ENCODE data around the gene MRPL34.

The MRPL34 gene

GRCh38 chr19:17275441-17276175, 30.1 kb upstream of the MRPL34 start:
- Mint-ChIP-seq H3K4me1 (ENCODE audit: low read depth) (no peaks in the 10 kb centered on the region), H3K36me3 (ENCODE audit: low read depth) (peaks cover 65% of the 10 kb centered on the region), H3K9me3 (no peaks in the 10 kb centered on the region), H3K27me3 (no peaks in the 10 kb centered on the region), H3K4me3 (no peak overlapping the region), H3K27ac (no peak overlapping the region)
- no peak for DNase-seq

- Mint-ChIP-seq H3K9me3 (no peaks in the 10 kb centered on the region), H3K27ac (no peak overlapping the region), H3K4me1 (ENCODE audit: low read depth) (peaks cover 9% of the 10 kb centered on the region), H3K4me3 (no peak overlapping the region), H3K27me3 (peaks cover 8% of the 10 kb centered on the region), H3K36me3 (ENCODE audit: low read depth) (peaks cover 46% of the 10 kb centered on the region)
- DNase-seq, result no peak
Measured at GRCh38 chr19:17279436-17279835, 26.2 kb upstream of the MRPL34 start.

GRCh38 chr19:17281391-17282304, 24.0 kb upstream of the MRPL34 start, which contains the start of gene ANKLE1:
Gene ANKLE1, plus strand, starts transcription at chr19:17281901. Its CDS starts 20 bp downstream, at chr19:17281921.
- Mint-ChIP-seq H3K9me3 (no peaks in the 10 kb centered on the region), H3K27me3 (peaks cover 8% of the 10 kb centered on the region), H3K36me3 (ENCODE audit: low read depth) (peaks cover 28% of the 10 kb centered on the region), H3K27ac (peak within 1 kb of the TSS; percentile 64), H3K4me1 (ENCODE audit: low read depth) (peaks cover 9% of the 10 kb centered on the region), H3K4me3 (peak within 1 kb of the TSS; percentile 83)
- peak; percentile 71 for DNase-seq

GRCh38 chr19:17282488-17283125, 23.1 kb upstream of the MRPL34 start:
- Mint-ChIP-seq H3K27me3 (peaks cover 11% of the 10 kb centered on the region), H3K4me1 (ENCODE audit: low read depth) (peaks cover 9% of the 10 kb centered on the region), H3K27ac (peak overlapping the region; percentile 64), H3K9me3 (no peaks in the 10 kb centered on the region), H3K36me3 (ENCODE audit: low read depth) (peaks cover 20% of the 10 kb centered on the region), H3K4me3 (peak overlapping the region; percentile 83)
- DNase-seq, result peak; percentile 89

- Mint-ChIP-seq H3K36me3 (ENCODE audit: low read depth) (peaks cover 16% of the 10 kb centered on the region), H3K4me3 (no peak overlapping the region), H3K9me3 (no peaks in the 10 kb centered on the region), H3K27me3 (peaks cover 11% of the 10 kb centered on the region), H3K27ac (no peak overlapping the region), H3K4me1 (ENCODE audit: low read depth) (peaks cover 9% of the 10 kb centered on the region)
- no peak for DNase-seq
Measured at GRCh38 chr19:17283504-17283996, 22.1 kb upstream of the MRPL34 start.

- peaks cover 9% of the 10 kb centered on the region for H3K4me1 Mint-ChIP-seq (ENCODE audit: low read depth)
- H3K36me3 Mint-ChIP-seq (ENCODE audit: low read depth), result peaks cover 16% of the 10 kb centered on the region
- H3K27ac Mint-ChIP-seq, result no peak overlapping the region
- H3K4me3 Mint-ChIP-seq, result no peak overlapping the region
- no peak for DNase-seq
- no peaks in the 10 kb centered on the region for H3K9me3 Mint-ChIP-seq
- H3K27me3 Mint-ChIP-seq, result peaks cover 11% of the 10 kb centered on the region
Measured at GRCh38 chr19:17285415-17286135, 20.1 kb upstream of the MRPL34 start.

GRCh38 chr19:17286263-17286662, 19.4 kb upstream of the MRPL34 start:
- Mint-ChIP-seq H3K27me3 (peaks cover 9% of the 10 kb centered on the region), H3K27ac (no peak overlapping the region), H3K36me3 (ENCODE audit: low read depth) (peaks cover 16% of the 10 kb centered on the region), H3K4me1 (ENCODE audit: low read depth) (peaks cover 9% of the 10 kb centered on the region), H3K9me3 (no peaks in the 10 kb centered on the region), H3K4me3 (no peak overlapping the region)
- no peak for DNase-seq

- Mint-ChIP-seq H3K4me3 (no peak overlapping the region), H3K27ac (no peak overlapping the region), H3K27me3 (peaks cover 6% of the 10 kb centered on the region), H3K9me3 (no peaks in the 10 kb centered on the region), H3K4me1 (ENCODE audit: low read depth) (peaks cover 7% of the 10 kb centered on the region), H3K36me3 (ENCODE audit: low read depth) (peaks cover 16% of the 10 kb centered on the region)
- no peak for DNase-seq
Measured at GRCh38 chr19:17286752-17287151, 18.9 kb upstream of the MRPL34 start.

GRCh38 chr19:17289489-17289888, 16.2 kb upstream of the MRPL34 start:
- Mint-ChIP-seq H3K36me3 (ENCODE audit: low read depth) (peaks cover 11% of the 10 kb centered on the region), H3K27ac (no peak overlapping the region), H3K4me1 (ENCODE audit: low read depth) (peaks cover 8% of the 10 kb centered on the region), H3K4me3 (no peak overlapping the region), H3K27me3 (peaks cover 3% of the 10 kb centered on the region), H3K9me3 (no peaks in the 10 kb centered on the region)
- peak; percentile 68 for DNase-seq

GRCh38 chr19:17292301-17293074, 13.2 kb upstream of the MRPL34 start:
- peaks cover 14% of the 10 kb centered on the region for H3K4me1 Mint-ChIP-seq (ENCODE audit: low read depth)
- H3K27ac Mint-ChIP-seq, result peak overlapping the region; percentile 90
- H3K9me3 Mint-ChIP-seq, result no peaks in the 10 kb centered on the region
- peak overlapping the region; percentile 88 for H3K4me3 Mint-ChIP-seq
- H3K27me3 Mint-ChIP-seq, result peaks cover 2% of the 10 kb centered on the region
- H3K36me3 Mint-ChIP-seq (ENCODE audit: low read depth), result peaks cover 14% of the 10 kb centered on the region
- peak; percentile 93 for DNase-seq

GRCh38 chr19:17293605-17294004, 12.1 kb upstream of the MRPL34 start:
- H3K4me3 Mint-ChIP-seq, result peak overlapping the region; percentile 8
- peaks cover 14% of the 10 kb centered on the region for H3K4me1 Mint-ChIP-seq (ENCODE audit: low read depth)
- H3K27me3 Mint-ChIP-seq, result no peaks in the 10 kb centered on the region
- peaks cover 20% of the 10 kb centered on the region for H3K36me3 Mint-ChIP-seq (ENCODE audit: low read depth)
- no peak overlapping the region for H3K27ac Mint-ChIP-seq
- no peak for DNase-seq
- no peaks in the 10 kb centered on the region for H3K9me3 Mint-ChIP-seq

GRCh38 chr19:17294051-17294891, 11.4 kb upstream of the MRPL34 start:
- H3K4me3 Mint-ChIP-seq, result peak overlapping the region; percentile 8

More at GRCh38 chr19:17294051-17294891, 11.4 kb upstream of the MRPL34 start:
- H3K36me3 Mint-ChIP-seq (ENCODE audit: low read depth), result peaks cover 23% of the 10 kb centered on the region
- DNase-seq, result peak; percentile 75
- peaks cover 14% of the 10 kb centered on the region for H3K4me1 Mint-ChIP-seq (ENCODE audit: low read depth)
- H3K27ac Mint-ChIP-seq, result no peak overlapping the region
- no peaks in the 10 kb centered on the region for H3K27me3 Mint-ChIP-seq
- H3K9me3 Mint-ChIP-seq, result no peaks in the 10 kb centered on the region

Measured in activated T-cell treated with anti-CD3 and anti-CD28 coated beads, Interleukin-2, amount 50 U/mL, for 24 hours (primary cell).